OCI-LY1 (cell line): ENCODE results near the gene ZCCHC8.
"Not testable (repeated sequence)": the region's sequence is repeated elsewhere in the genome, so short reads cannot be mapped to it uniquely, and the experiment has no call there.

Experiments
- H2AFZ ChIP-seq: fragments of 200-600 bp; sonication (generic), shearing (Covaris generic); 2 replicates; pipeline ENCODE4 v1.6.0; 2014; ENCODE audit warnings: antibody characterized with exemption, mild to moderate bottlenecking, low read length
- H3F3A ChIP-seq: fragments of 200-600 bp; sonication (generic), shearing (Covaris generic); 2 replicates; pipeline ENCODE4 v1.6.0; 2014; ENCODE audit warnings: mild to moderate bottlenecking, antibody characterized with exemption, low read length, moderate library complexity; ENCODE audit not compliant: insufficient read depth
- H3K27ac ChIP-seq: fragments of 200-600 bp; sonication (generic); 2 replicates; pipeline ENCODE4 v1.5.1; 2014; ENCODE audit warnings: low read length, mixed run types, mild to moderate bottlenecking, low read depth; ENCODE audit not compliant: poor library complexity, severe bottlenecking
- H3K27me3 ChIP-seq: fragments of 200-600 bp; sonication (generic); 2 replicates; pipeline ENCODE4 v1.6.0; 2014; ENCODE audit warnings: antibody characterized with exemption, mild to moderate bottlenecking, low read length, moderate library complexity; ENCODE audit not compliant: insufficient read depth
- H3K36me3 ChIP-seq: fragments of 200-600 bp; sonication (generic); 2 replicates; pipeline ENCODE4 v1.6.1; 2014; ENCODE audit warnings: mild to moderate bottlenecking, antibody characterized with exemption, low read length, moderate library complexity, mixed read lengths; ENCODE audit not compliant: insufficient read depth
- H3K4me1 ChIP-seq: fragments of 200-600 bp; sonication (generic); 2 replicates; pipeline ENCODE4 v1.5.1; 2014; ENCODE audit warnings: mild to moderate bottlenecking, low read length, moderate library complexity; ENCODE audit not compliant: insufficient read depth, severe bottlenecking
- H3K4me2 ChIP-seq: fragments of 200-600 bp; sonication (generic), shearing (Covaris generic); 2 replicates; pipeline ENCODE4 v1.6.1; 2014; ENCODE audit warnings: low read length
- H3K4me3 ChIP-seq: fragments of 200-600 bp; sonication (generic); 2 replicates; pipeline ENCODE4 v1.5.1; 2014; ENCODE audit warnings: low read length, low read depth, mild to moderate bottlenecking, mixed read lengths; ENCODE audit not compliant: poor library complexity, severe bottlenecking
- H3K79me2 ChIP-seq: fragments of 200-600 bp; shearing (Covaris generic); 2 replicates; pipeline ENCODE4 v1.6.1; 2016; ENCODE audit warnings: mixed run types, low read length, mixed read lengths; ENCODE audit not compliant: insufficient read depth
- H3K9ac ChIP-seq: fragments of 200-600 bp; sonication (generic), shearing (Covaris generic); 2 replicates; pipeline ENCODE4 v1.6.1; 2014; ENCODE audit warnings: mild to moderate bottlenecking, low read length, mixed read lengths
- H3K9me2 ChIP-seq: fragments of 200-600 bp; sonication (generic), shearing (Covaris generic); 2 replicates; pipeline ENCODE4 v1.6.1; 2014; ENCODE audit warnings: low read depth, mild to moderate bottlenecking, low read length, mixed read lengths
- H3K9me3 ChIP-seq: fragments of 200-600 bp; shearing (Covaris generic); 2 replicates; pipeline ENCODE4 v1.6.1; 2014; ENCODE audit warnings: low read length, mixed read lengths
- H4K20me1 ChIP-seq: fragments of 200-600 bp; sonication (generic), shearing (Covaris generic); 2 replicates; pipeline ENCODE4 v1.6.0; 2016; ENCODE audit warnings: mild to moderate bottlenecking, low read length; ENCODE audit not compliant: insufficient read depth
- EZH2 ChIP-seq: fragments of 200-600 bp; sonication (generic), shearing (Covaris generic); IDR thresholded peaks from 2 replicates; pipeline ENCODE4 v1.8.0; 2017; ENCODE audit warnings: borderline replicate concordance, mixed run types, mild to moderate bottlenecking, antibody characterized with exemption, low read length, moderate library complexity, mixed read lengths
- TF ChIP-seq, protein P1 (sequence below): fragments of 200-600 bp; sonication (generic), shearing (Covaris generic); IDR thresholded peaks from 2 replicates; pipeline ENCODE4 v1.5.1; 2017; ENCODE audit warnings: mild to moderate bottlenecking, antibody characterized with exemption, low read length, moderate library complexity, mixed read lengths

Gene ZCCHC8

DNA sequence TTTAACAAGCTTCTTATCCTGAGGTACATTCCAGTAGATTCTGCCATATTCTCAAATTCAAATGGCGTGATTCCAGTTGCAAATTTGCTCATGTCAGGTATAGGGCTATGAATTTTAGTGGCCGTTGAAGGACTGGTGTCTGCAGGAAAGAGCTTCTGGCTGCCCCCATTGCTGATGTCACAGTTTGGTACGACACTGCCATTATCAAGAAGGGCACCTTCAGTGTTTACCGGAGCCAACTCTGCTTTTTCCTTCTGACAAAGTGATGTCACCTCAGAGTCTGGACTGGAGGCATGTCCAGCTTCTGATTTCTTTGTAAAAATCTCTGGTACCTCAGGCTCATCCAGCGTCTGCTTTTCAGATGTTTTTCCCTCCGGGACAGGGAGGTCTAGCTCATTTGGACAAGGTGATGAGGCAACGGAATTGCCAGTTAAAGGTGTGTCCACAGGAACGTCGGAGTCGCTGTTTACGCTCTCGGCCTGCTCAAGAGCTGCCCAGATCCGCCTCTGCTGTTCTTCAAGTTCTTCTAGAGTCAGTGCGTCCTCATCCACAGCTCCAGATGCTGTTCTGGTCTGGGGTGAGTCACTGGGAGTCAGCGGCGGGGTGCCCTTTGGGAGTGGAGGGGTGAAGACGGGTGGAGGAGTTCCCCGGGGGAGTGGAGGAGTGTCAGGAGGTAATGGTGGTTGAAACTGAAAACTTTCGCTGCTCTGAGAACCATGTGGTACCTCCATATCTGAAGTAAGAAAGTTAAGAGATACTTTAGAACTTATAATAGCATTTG is 27.0 kb downstream of the ZCCHC8 start:
- H3K27me3 ChIP-seq: no peaks in the 10 kb centered on the region
- peaks cover 68% of the 10 kb centered on the region for H3K36me3 ChIP-seq
- H3K9me2 ChIP-seq: no peaks in the 10 kb centered on the region
- H3F3A ChIP-seq: 0 out of 2 replicates have a peak, but pooled peaks cover 9% of the 10 kb centered on the region
- H3K9me3 ChIP-seq: no peaks in the 10 kb centered on the region
- H3K27ac ChIP-seq: no peak overlapping the region
- no peak overlapping the region for H3K4me2 ChIP-seq
- no peak overlapping the region for H3K9ac ChIP-seq
- no peaks in the 10 kb centered on the region for H3K4me1 ChIP-seq
- no peak overlapping the region for H3K4me3 ChIP-seq
- TF ChIP-seq, protein P1, sequence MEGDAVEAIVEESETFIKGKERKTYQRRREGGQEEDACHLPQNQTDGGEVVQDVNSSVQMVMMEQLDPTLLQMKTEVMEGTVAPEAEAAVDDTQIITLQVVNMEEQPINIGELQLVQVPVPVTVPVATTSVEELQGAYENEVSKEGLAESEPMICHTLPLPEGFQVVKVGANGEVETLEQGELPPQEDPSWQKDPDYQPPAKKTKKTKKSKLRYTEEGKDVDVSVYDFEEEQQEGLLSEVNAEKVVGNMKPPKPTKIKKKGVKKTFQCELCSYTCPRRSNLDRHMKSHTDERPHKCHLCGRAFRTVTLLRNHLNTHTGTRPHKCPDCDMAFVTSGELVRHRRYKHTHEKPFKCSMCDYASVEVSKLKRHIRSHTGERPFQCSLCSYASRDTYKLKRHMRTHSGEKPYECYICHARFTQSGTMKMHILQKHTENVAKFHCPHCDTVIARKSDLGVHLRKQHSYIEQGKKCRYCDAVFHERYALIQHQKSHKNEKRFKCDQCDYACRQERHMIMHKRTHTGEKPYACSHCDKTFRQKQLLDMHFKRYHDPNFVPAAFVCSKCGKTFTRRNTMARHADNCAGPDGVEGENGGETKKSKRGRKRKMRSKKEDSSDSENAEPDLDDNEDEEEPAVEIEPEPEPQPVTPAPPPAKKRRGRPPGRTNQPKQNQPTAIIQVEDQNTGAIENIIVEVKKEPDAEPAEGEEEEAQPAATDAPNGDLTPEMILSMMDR: no peak
- TF ChIP-seq EZH2: no peak
- H2AFZ ChIP-seq: no peak overlapping the region
- H3K79me2 ChIP-seq: no peaks in the 10 kb centered on the region
- no peaks in the 10 kb centered on the region for H4K20me1 ChIP-seq

DNA sequence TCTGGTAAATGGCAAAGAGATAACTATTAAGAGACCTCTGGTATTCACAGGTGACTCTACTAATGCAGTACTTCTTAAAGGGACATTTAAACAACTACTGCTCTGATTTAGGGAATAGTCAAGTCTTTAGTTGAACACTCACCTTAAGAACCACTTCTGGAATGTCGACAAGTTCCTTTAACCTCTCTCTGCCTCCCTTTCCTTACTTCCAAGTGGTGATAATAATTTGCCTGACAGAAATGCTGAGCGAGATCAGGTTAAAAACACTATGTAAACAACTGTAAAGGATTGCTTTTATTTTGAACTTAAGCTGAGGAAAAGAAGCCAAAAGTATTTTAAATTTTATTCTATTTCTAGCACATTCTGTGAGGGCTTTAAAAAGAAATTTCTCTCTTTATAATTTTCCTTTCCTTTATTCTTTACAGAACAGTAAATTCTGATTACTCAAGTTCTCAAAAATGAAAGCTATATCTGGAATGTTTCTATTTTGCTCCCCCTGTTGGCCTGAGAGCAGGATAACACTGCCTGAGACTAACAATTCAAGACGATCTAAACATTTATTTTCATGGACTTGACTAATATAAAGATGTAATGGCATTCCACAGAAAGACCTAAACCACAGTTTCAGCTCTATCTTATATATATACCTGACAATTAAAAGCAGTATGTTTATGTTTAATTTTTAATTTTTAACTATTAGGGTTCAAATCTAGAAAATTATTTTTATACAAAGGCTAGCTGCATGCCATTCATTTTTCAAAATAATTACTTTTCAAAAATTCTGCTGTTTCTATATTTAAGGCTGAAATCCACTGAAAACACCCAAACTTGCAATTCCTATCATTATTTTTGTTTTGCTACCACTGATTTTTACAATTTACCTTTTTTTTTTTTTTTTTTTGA is 29.2 kb downstream of the ZCCHC8 start:
- Histone ChIP-seq H3F3A (0 out of 2 replicates have a peak, but pooled peaks cover 9% of the 10 kb centered on the region), H3K4me2 (no peak overlapping the region), H3K9me2 (no peaks in the 10 kb centered on the region), H3K4me1 (peaks cover 5% of the 10 kb centered on the region), H3K27ac (no peak overlapping the region), H3K79me2 (no peaks in the 10 kb centered on the region), H2AFZ (no peak overlapping the region), H3K27me3 (no peaks in the 10 kb centered on the region), H3K9me3 (no peaks in the 10 kb centered on the region), H3K4me3 (no peak overlapping the region), H4K20me1 (no peaks in the 10 kb centered on the region), H3K9ac (no peak overlapping the region), H3K36me3 (peaks cover 47% of the 10 kb centered on the region)
- TF ChIP-seq EZH2: no peak
- TF ChIP-seq, protein P1: peak; percentile 79

DNA sequence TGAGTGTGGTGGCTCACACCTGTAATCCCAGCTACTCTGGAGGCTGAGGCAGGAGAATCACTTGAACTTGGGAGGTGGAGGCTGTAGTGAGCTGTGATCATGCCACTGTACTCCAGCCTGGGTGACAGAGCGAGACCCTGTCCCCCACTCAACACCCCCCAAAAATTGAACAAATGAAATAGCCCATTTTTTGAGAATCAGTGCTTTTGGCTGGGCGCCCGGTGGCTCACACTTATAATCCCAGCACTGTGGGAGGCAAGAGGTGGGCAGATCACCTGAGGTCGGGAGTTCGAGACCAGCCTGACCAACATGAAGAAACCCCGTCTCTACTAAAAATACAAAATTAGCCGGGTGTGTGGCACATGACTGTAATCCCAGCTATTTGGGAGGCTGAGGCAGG is 30.2 kb downstream of the ZCCHC8 start:
- H3K27ac ChIP-seq, H3K9me2 ChIP-seq, H4K20me1 ChIP-seq, H3K9ac ChIP-seq, H3K4me2 ChIP-seq, H3K9me3 ChIP-seq, H3K4me1 ChIP-seq, H3F3A ChIP-seq, H3K27me3 ChIP-seq, H2AFZ ChIP-seq, H3K79me2 ChIP-seq, H3K4me3 ChIP-seq: not testable (repeated sequence)
- peaks cover 37% of the 10 kb centered on the region for H3K36me3 ChIP-seq

DNA sequence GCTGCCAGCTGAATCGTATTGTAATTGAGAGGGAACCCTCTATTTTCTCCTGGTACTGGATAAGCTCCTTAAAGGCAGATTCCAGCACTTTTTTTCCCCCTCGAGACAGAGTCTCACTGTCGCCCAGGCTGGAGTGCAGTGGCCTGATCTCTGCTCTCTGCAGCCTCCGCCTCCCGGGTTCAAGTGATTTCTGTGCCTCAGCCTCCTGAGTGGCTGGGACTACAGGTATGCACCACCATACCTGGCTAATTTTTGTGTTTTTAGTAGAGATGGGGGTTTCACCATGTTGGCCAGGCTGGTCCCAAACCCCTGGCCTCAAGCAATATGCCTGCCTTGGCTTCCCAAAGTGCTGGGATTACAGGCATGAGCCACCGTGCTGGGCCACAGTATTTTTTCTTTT is 30.9 kb downstream of the ZCCHC8 start:
- not testable (repeated sequence) for H2AFZ ChIP-seq, H3F3A ChIP-seq, H3K27me3 ChIP-seq, H3K9me2 ChIP-seq, H3K4me1 ChIP-seq, H4K20me1 ChIP-seq, H3K4me3 ChIP-seq, H3K4me2 ChIP-seq, H3K79me2 ChIP-seq, H3K9me3 ChIP-seq, H3K27ac ChIP-seq, H3K9ac ChIP-seq
- peaks cover 30% of the 10 kb centered on the region for H3K36me3 ChIP-seq
